Activated CD4-positive, alpha-beta T cell treated with anti-CD3 and anti-CD28 coated beads for 24 hours (primary cell): ENCODE data around the gene FCGR2B.
"Not testable (repeated sequence)": the region's sequence is repeated elsewhere in the genome, so short reads cannot be mapped to it uniquely, and the experiment has no call there.

Source experiments
- DNase-seq, 2 donors: peaks; one replicate each; pipeline ENCODE4 v3.0.0-alpha.2; 2020; ENCODE audit warnings: low read depth in 2 of 2

FCGR2B gene

DNA sequence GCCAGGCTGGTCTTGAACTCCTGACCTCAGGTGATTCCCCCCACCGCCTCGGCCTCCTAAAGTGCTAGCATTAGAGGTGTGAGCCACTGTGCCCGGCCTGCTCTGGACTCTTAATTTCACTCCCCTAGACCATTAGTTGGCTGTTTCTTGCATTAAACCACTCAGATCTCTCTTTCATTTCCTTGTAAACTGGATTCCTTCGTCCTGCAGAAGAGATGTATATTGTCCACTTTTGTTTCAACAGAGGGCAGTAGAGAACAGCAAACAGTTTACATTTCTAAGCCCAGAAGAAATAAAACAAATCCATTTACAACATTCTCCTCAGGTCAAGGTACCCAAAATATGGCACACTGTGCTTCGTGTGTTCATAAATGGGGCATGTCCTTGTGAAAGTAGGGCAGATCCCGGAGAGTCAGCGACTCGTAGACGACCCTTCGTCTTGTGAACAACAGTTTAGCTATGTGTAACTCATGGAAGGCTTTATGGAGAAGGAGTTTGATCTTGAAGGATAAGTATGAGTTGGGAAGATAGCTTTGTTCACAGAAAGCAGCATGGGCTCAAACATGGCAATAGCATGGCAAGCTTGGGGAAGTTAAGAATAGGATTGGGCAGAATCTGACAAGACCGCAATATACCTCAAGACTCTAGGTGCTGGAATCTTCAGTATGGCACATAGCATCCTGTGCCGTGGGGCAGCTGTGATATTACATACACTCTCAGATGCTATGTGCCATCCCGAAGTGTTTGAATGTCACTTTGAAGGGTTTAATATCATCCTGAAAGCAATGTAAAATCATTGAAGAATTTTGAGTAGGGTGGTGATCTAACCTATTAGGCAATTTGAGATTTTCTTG lies 15.2 kb upstream of the FCGR2B start:
- not testable (repeated sequence) for DNase-seq

DNA sequence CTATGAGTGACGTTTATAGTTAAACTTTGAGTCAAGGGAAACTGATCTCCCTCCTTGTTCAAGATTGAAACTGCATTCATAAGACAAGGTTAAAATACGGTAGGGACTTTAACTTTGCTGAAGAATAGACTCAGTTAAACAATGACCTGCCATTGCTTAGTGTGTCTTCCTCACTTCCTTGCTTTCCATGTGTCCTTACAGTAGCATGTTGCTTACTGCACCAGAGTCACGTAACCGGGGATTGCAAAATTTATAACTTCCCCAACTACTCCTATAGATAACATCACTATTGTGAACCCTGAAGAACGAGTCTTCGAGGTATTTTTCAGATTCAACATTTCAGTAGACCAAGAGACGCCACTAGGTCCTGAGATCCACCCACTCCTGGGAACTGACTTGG lies 9.4 kb upstream of the FCGR2B start:
- DNase-seq = not testable (repeated sequence)

DNA sequence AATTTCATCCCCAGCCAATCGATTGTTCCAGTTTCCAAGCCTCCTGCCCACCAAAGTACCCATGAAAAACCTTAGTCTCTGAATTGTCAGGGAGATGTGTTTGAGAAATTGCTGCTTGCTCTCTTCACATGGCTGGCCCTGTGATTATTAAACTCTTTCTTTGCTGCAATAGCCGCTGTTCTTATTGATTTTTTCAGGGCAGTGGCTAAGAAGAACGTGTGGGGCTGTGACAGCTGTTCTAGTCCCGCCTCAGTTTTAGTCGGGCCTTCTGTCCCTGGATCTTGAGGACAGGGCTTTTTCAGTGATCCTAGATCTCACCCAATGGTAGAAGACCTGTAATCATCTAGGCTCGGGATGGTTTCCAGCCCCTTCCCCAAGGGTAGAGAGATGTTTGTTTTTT lies 9.0 kb upstream of the FCGR2B start:
- DNase-seq = not testable (repeated sequence)

DNA sequence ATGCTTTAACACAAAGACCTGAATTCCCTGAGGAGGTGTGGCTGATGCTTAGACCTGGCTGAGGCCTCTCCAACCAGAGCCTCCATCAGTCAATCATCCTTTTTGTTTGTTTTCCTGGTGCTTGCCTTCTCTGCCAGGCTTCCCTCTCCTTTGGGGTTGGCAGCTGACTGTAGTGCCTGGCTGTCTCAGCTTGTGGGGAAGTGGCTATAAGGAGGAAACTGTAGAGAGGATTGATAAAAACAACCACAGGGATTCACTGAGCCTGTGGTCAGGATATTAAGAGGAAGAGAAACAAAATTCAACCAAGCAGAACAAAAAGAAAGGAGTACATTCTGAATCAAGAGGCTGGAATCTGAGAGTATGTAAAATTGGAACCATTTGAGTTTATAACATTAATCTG lies 4.4 kb upstream of the FCGR2B start:
- DNase-seq = not testable (repeated sequence)

DNA sequence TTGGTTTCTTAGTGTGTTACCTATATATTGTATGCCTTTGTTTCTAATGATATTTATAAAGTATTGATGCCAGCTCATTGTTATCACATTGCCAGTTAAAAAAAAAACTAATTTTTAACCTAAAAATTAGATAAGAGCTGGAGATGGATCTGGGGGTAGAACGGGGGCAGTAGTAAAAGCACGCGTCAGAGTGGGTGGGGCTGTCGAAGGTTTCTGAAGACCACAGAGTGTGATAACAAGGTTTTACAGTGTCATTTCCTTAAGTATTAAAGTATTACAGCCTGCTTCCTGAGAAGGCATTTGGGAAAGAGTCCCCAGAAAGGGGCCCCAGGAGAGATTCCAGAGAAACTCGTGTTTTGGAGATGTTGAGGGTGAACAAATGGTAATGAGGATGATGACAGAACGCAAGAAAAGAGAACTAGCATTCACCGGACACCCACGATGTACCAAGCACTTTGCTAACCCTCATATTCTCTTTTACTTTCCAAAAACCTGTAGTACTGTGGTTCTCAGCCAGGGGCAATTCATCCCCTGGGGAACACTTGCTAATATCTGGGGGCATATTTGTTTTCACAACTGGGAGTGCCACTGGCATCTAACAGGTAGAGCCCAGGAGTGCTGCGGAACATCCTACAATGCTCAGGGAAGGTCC lies 1.2 kb upstream of the FCGR2B start:
- DNase-seq = not testable (repeated sequence)

DNA sequence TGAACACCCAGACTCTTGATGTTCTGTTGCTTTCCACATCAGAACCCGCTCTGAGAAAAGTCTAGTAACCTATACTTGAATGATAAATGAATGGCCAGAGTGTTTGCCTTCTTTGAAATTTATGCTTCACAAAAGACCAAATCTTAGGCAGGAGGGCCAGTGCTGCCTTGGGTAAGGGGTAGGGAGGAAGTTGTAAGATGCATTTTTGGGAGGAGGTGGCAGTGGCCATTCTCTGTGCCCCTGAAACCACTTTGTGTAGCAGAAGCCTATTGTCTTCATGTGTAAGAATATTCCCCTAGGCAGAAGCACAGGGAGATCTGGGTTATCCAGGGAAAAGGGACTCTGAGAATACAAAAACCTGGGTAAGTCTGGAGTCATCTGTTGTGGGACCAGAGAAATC lies 626 bp downstream of the FCGR2B start:
- DNase-seq = not testable (repeated sequence)

DNA sequence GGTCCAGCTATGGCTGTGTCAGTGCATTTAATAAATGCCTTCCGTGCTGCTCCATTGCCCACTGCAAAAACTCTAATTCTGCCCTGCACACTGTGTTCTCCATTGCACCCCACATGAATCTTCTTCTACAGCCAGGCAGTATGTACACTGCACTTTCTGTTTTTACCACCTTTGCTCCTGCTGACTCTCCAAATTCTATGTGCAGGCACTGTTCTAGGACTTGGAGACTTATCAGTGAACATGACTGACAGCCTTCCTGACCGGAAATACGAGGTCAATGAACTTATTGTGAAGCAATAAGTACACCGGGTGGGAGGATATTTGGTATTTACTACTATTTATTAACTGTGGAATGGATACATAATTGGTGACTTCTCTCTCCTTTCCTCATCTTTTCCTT lies 1.7 kb downstream of the FCGR2B start:
- DNase-seq = not testable (repeated sequence)

DNA sequence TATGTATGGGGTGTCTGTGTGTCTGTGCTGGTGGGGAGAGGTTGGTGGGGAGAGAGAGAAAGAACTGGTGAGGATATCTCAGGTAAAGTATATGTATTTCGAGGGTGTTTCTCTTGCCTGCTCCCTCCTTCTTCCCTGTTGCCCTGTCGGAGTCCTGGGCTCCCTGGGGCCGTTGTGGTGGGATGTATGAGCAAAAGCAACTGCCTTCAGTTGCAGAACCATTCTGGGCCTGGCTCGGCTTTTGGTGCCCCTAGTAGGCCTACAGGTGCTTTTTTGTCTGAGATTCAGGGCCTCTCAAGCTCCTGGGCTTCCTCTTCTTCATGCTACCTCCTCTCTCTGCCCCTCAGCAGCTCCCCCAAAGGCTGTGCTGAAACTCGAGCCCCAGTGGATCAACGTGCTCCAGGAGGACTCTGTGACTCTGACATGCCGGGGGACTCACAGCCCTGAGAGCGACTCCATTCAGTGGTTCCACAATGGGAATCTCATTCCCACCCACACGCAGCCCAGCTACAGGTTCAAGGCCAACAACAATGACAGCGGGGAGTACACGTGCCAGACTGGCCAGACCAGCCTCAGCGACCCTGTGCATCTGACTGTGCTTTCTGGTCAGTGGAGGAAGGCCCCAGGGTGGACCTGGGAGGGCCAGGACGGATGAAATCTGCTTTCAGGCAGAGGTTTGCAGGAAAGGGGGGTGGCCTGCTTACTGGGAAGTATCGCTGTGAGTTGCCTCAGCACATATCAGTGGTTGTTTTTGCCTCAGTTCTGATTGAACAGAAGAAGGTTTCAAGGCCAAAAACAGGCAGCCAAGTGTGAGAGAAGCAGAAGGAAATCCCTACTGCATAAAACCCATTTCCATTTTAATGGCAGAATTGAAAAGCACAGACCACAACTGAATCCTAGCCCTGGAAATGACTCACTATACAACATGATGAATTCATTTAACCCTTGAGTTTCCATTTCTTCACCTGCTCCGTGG lies 8.4 kb downstream of the FCGR2B start:
- DNase-seq = not testable (repeated sequence)

DNA sequence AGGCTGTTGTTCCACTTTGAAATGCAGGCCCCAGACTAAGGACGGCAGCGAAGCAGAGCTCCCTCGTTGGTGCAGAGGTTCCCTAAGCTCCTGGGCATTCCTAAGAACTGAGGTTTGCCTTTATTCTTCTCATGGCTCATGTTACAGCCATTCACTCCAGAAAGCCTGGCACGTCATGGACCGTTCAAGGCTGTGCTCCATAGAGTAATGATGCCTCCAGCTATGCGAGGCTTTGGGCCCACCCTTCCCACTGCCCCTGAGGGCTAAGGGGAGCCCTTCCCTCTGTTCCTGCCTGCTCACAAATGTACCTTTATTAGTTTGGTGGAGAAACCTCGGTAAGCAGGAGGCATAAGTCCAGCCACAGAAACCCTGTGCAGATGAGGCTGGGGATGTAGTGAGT lies 10.5 kb downstream of the FCGR2B start:
- not testable (repeated sequence) for DNase-seq

DNA sequence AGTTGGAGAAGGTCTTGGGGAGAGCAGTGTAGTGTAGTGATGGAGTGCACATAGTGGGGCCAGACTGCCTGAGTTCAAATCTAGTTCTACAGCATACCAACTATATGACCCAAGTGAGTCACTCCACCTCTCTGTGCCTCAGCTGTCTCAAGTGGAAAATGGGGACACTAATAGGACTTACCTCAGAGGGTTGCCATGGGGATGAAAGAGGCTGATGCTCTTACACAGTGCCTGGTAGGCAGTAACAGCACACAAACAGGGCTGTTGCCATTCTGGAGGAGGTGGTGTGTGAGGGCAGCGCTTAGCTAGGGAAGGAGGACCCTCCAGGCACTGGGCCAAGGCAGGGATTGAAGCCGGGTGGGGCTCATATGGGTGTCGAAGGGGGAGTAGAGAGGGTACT lies 11.5 kb downstream of the FCGR2B start:
- not testable (repeated sequence) for DNase-seq

DNA sequence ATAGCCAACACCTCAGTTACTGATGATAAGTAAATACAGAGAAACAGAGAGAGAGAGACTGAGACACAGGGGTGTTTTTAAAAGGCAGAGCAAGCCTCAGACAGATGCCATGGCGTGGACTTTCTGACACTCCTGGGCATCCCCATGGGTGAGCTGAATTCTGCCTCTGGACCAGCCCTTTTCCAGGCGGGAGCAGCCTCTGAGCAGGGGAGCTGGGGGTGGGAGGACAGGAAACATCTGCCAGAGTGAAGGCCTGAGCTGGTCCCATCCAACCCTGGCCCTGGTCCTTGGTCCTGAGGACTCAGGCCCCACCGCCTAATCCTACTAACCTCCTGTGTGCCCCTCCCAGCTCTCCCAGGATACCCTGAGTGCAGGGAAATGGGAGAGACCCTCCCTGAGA lies 12.0 kb downstream of the FCGR2B start:
- DNase-seq = not testable (repeated sequence)

DNA sequence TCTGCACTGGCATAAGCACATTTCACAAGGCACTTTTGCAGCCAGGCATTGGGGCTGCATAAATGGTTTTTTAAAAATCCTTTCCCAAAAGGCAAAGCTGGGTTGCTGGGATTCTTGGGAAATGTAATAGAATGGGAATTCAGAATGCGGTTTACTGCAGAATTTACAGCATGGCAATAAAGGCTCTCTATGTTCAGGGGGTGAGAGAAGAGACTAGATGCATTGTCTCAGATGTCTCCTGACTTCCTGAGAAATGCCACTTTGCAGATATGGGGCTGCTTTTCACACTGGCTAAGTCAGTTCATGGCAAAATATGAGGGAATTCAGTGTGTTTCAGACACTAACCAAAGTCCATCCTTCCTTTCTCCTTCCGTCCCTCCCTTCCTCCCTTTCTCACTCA lies 13.5 kb downstream of the FCGR2B start:
- DNase-seq = no peak

DNA sequence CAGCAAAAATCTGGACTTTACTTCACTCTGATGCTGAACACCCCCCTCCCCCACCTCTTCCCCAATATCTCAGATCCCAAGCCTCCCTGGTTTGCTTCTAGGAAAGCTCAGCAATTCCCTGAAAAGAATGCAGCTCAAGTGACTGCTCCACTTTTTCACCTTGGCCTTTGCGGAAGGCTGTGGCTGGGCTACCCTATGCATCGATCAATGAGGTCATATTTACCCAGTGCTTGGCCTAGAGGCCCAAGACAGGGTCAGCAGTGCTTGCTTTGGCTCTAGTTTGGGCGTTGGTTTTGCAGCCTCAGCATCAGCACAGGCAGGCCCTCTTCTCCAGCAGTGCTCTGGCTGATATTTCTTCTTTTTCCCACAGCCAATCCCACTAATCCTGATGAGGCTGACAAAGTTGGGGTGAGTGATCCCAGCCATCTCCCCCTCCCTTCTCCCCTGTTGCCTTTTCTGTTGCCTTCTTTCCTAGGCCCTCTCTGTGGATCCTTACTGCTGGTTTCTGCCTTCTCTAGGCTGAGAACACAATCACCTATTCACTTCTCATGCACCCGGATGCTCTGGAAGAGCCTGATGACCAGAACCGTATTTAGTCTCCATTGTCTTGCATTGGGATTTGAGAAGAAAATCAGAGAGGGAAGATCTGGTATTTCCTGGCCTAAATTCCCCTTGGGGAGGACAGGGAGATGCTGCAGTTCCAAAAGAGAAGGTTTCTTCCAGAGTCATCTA lies 14.2 kb downstream of the FCGR2B start:
- no peak for DNase-seq

DNA sequence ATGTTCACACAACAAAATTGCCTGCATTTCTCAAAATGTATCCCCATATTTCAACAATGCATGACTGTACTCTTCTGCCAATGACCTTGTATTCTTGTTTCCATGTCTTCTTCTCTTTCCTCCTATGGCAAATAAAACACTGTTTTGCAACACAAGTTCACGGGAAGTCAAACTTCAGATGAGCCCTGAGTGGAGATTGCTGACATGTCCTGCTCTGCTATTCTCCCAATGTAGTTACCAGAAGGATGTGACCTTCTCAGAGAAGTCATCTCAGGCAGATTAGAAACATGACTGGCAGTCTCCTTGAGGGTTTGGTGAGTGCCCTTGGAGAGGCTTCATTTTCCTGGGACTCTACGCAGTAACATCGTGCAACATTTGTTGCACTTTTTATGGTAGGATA lies 15.6 kb downstream of the FCGR2B start:
- no peak for DNase-seq

DNA sequence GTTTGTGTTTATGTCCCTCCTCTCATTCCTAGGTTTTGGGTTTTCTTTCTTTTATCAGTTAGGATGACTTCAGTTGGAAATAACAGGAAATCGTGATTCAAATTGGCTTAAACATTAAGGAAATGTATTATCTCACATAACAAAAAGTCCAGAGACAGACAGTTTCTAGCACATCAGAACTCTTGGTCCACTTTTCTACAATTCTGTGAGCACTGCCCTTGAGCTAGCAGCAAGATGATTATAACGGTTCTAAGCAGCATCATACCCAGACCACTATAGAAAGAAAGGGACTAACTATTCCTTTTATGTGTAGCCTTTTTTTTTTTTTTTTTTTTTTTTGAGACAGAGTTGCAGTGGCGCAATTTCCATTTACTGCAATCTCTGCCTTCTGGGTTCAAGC lies 18.9 kb downstream of the FCGR2B start:
- no peak for DNase-seq

DNA sequence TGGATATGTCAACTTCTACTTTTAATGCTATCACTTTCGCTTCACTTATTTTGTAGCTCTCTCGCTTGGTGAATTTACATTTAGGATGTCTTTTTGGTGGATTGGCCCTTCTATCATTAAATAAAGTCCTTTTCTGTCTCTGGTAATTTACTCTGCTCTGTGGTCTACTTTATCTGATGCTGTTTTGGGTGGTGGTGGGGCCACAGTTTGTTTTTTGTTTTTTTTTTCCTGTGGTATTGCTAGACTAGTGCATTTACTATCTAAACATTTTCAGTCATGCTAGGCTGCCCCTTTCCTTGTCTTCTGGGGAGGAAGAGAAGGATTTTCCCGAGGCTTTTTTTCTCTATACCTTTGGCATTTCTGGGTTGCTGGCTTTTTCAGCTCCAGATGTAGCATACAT lies 26.0 kb downstream of the FCGR2B start:
- DNase-seq = no peak

DNA sequence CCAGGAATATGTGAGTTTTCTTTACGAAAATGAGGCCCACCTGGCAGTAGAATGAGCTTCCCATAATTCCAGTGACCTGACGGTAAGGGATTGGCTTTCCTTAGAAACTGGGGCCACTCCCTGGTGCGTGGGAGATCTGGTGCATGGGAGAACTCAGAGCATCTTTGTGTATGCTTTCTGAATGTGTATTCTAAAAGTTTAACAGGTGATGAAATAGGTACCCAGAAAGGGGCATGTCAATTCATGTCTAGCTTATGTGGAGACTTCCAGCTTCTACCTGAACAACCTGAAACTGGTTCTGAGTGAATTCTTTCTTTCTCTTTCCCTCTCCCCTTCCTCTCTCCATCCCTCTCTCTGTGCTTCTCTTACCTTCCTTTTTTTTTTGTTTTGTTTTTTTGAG lies 28.9 kb downstream of the FCGR2B start:
- no peak for DNase-seq

DNA sequence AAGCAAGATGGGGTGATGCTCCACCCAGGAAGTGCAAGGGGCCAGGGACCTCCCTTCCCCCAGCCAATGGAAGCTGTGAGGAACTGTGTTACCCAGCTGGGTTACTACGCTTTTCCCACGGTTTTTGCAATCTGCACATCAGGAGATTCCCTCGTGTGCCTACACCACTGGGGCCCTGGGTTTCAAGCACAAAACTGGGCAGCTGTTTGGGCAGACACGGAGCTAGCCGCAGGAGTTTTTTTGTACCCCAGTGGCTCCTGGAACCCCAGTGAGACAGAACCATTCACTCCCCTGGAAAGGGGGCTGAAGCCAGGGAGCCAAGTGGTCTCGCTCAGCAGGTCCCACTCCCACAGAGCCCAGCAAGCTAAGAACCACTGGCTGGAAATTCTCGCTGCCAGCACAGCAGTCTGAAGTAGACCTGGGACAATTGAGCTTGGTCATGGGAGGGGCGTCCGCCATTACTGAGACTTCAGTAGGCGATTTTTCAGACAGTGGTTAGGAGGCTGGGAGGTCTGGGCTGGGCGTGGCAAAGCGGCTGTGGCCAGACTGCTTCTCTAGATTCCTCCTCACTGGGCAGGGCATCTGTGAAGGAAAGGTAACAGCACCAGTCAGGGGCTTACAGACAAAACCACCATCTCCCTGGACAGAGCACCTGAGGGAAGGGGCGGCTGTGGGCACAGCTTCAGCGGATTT lies 30.2 kb downstream of the FCGR2B start:
- not testable (repeated sequence) for DNase-seq

DNA sequence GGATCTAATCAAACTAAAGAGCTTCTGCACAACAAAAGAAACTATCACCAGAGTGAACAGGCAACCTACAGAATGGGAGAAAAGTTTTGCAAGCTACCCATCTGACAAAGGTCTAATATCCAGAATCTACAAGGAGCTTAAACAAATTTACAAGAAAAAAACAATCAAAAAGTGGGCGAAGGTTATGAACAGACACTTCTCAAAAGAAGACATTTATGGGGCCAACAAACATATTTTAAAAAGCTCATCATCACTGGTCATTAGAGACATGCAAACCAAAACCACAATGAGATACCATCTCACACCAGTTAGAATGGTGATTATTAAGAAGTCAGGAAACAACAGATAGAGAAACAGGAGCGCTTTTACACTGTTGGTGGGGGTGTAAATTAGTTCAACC lies 35.4 kb downstream of the FCGR2B start:
- not testable (repeated sequence) for DNase-seq

DNA sequence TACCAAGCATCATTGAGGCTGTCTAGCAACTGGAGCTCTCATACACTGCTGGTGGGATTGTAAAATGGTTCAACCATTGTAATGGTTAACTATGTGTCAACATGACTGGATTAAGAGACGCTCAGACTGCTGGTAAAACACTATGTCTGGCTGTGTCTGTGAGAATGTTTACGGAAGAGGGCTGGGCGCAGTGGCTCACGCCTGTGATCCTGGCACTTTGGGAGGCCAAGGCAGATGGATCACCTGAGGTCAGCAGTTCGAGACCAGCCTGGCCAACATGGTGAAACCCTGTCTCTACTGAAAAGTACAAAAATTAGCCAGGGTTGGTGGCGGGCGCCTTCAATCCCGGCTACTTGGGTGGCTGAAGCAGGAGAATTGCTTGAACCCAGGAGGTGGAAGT lies 39.3 kb downstream of the FCGR2B start:
- no peak for DNase-seq

DNA sequence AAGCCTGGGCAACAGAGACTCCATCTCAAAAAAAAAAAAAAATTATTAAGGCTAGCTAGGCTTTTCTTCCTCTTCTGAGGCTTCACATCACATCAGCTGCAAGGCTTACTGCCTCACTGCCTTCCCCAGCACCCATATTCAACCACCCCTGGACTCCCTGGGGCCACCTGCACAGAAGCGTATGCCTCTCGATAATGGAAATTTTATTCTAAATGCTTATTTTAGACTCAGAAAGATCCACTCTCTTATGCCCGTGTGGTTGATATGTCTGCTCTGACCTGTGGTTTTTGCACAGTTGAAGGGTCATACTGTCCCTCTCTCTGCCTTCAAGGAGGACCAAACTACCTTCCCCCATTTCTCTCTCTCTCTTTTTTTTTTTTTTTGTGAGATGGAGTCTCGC lies 42.6 kb downstream of the FCGR2B start:
- no peak for DNase-seq
